AG09319 (cell line): ENCODE data around the gene TMCC2.
A peak's percentile ranks its signal among the peaks of the same experiment; 100 is the strongest.
"Not testable (repeated sequence)": the region's sequence is repeated elsewhere in the genome, so short reads cannot be mapped to it uniquely, and the experiment has no call there.

ENCODE experiments used
- DNase-seq: peaks from one replicate; pipeline ENCODE4 v3.0.0-alpha.2; 2010; ENCODE audit warnings: low read depth; ENCODE audit errors: extremely low read depth
- CTCF ChIP-seq: IDR thresholded peaks from 2 replicates; pipeline ENCODE4 v1.5.1; 2011; ENCODE audit warnings: low read depth, mild to moderate bottlenecking, inconsistent platforms, low read length, moderate library complexity

Gene TMCC2

DNA sequence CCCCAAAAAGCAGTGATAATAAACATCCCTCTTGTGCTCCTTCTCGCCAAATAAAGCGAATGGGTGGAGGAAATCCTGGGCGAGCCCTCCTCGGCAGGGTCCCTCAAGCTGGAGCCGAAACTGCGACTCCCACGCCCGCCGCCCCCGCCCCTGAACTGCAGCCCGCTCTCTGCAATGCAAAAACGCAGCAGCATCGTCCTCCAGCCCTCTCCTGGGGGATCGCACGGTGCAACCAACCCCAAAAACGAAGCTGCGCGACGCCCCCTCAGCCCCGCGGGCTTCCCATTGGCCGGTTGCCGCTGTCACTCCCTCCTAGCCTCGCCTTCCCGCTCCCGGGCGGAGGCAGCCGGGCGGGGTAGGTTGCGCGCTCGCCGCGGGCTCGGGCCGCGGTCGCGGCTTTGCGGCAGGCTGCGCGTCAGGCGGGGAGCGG lies at the start of gene TMCC2:
Gene TMCC2 (plus strand): TSS at position 363 of the 430 bp plus-strand sequence. CDS start 619 bp downstream, outside the sequence.
- DNase-seq = peak; percentile 50
- peak; percentile 3; the same call in 1 of the 2 replicates for TF ChIP-seq CTCF

DNA sequence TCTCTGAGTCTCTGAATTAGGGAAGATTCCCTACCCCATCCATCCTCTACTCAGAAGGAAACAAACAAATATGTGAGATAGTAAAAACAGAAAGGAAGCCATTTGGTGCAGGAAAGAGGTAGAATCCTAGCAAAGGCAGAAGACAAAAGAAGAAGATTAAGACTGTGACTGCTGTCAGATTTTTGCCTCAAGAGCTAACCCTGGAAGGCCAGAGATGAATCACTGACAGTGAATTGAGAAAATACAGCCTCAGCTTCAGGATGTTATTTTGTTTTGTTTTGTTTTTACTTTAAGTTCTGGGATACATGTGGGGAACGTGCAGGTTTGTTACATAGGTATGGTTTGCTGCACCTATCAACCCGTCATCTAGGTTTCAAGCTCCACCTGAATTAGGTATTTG lies 47.9 kb upstream of the TMCC2 start:
- no peak for TF ChIP-seq CTCF
- no peak for DNase-seq

DNA sequence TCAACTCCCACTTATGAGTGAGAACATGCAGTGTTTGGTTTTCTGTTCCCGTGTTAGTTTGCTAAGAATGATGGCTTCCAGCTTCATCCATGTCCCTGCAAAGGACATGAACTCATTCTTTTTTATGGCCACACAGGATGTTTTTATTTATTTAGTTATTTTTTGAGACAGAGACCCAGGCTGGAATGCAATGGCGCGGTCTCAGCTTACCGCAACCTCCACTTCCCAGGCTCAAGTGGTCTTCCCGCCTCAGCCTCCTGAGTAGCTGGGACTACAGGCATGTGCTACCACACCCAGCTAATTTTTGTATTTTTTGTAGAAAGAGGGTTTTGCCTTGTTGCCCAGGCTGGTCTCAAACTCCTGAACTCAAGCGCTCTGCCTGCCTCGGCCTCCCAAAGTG lies 47.4 kb upstream of the TMCC2 start:
- DNase-seq = not testable (repeated sequence)

DNA sequence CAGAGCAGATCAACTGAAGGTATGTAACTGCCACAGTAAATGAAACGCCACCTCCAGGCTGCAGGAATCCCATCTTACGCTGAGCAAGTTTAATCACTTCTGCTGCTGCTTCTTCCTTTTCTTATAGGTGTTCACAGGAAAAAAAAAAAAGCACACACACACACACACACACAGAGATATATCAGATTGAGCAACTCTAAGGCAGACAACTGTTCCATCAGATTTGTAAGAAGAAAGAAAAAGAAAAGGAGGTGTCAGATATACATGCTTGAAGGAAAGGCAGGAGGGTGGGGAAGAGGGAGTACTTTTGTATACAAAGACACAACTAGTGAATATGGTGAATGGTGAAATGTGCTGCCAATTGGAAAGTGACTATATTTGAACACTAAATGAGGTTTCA lies 44.8 kb upstream of the TMCC2 start:
- DNase-seq = no peak
- no peak for TF ChIP-seq CTCF

- no peak for DNase-seq
- no peak for TF ChIP-seq CTCF
Measured at GRCh38 chr1:205183676-205184335, 43.9 kb upstream of the TMCC2 start.

GRCh38 chr1:205186191-205186590 lies 41.6 kb upstream of the TMCC2 start:
- TF ChIP-seq CTCF = no peak
- no peak for DNase-seq

GRCh38 chr1:205187420-205187819 lies 40.3 kb upstream of the TMCC2 start:
- no peak for DNase-seq
- TF ChIP-seq CTCF = no peak

- no peak for DNase-seq
- no peak for TF ChIP-seq CTCF
Measured at GRCh38 chr1:205188098-205188497, 39.6 kb upstream of the TMCC2 start.
